ENCODE measurements around the gene SLC2A8.

The SLC2A8 gene

GRCh38 chr9:127380479-127380878 is 16.5 kb upstream of the SLC2A8 start:
- no peak for DNase-seq (ENCODE audit: low read depth, low spot score)

GRCh38 chr9:127382541-127382940 is 14.4 kb upstream of the SLC2A8 start:
- no peak for DNase-seq (ENCODE audit: low read depth, low spot score)

- peak; percentile 23 for DNase-seq (ENCODE audit: low read depth, low spot score)
Observed at GRCh38 chr9:127384016-127384730, 12.8 kb upstream of the SLC2A8 start.

GRCh38 chr9:127384901-127385300 is 12.1 kb upstream of the SLC2A8 start:
- DNase-seq (ENCODE audit: low read depth, low spot score) = no peak

- no peak for DNase-seq (ENCODE audit: low read depth, low spot score)
Observed at GRCh38 chr9:127386249-127386648, 10.7 kb upstream of the SLC2A8 start.

GRCh38 chr9:127386981-127387380 is 10.0 kb upstream of the SLC2A8 start:
- DNase-seq (ENCODE audit: low read depth, low spot score) = no peak

GRCh38 chr9:127388037-127388855 is 8.7 kb upstream of the SLC2A8 start:
- peak; percentile 67 for DNase-seq (ENCODE audit: low read depth, low spot score)

GRCh38 chr9:127388856-127389238 is 8.1 kb upstream of the SLC2A8 start:
- no peak for DNase-seq (ENCODE audit: low read depth, low spot score)

- DNase-seq (ENCODE audit: low read depth, low spot score) = no peak
Observed at GRCh38 chr9:127389381-127390247, 7.4 kb upstream of the SLC2A8 start.

GRCh38 chr9:127390248-127390545 is 6.8 kb upstream of the SLC2A8 start:
- no peak for DNase-seq (ENCODE audit: low read depth, low spot score)

GRCh38 chr9:127390563-127390962 is 6.4 kb upstream of the SLC2A8 start:
- DNase-seq (ENCODE audit: low read depth, low spot score) = peak; percentile 37

- DNase-seq (ENCODE audit: low read depth, low spot score) = no peak
Observed at GRCh38 chr9:127392166-127392565, 4.8 kb upstream of the SLC2A8 start.

GRCh38 chr9:127392976-127393375 is 4.0 kb upstream of the SLC2A8 start:
- no peak for DNase-seq (ENCODE audit: low read depth, low spot score)

- DNase-seq (ENCODE audit: low read depth, low spot score) = no peak
Observed at GRCh38 chr9:127393645-127394044, 3.3 kb upstream of the SLC2A8 start.

- no peak for DNase-seq (ENCODE audit: low read depth, low spot score)
Observed at GRCh38 chr9:127395497-127396252, 1.3 kb upstream of the SLC2A8 start.

GRCh38 chr9:127396253-127396807 is 639 bp upstream of the SLC2A8 start:
- no peak for DNase-seq (ENCODE audit: low read depth, low spot score)

GRCh38 chr9:127397646-127398274 is 791 bp downstream of the SLC2A8 start:
- DNase-seq (ENCODE audit: low read depth, low spot score) = peak; percentile 48

- no peak for DNase-seq (ENCODE audit: low read depth, low spot score)
Observed at GRCh38 chr9:127398275-127398647, 1.3 kb downstream of the SLC2A8 start.

GRCh38 chr9:127398715-127399400 is 1.9 kb downstream of the SLC2A8 start:
- no peak for DNase-seq (ENCODE audit: low read depth, low spot score)

- DNase-seq (ENCODE audit: low read depth, low spot score) = no peak
Observed at GRCh38 chr9:127399736-127400269, 2.8 kb downstream of the SLC2A8 start.

All from ELF-1 (cell line).